IMR-90 (cell line): ENCODE data around the gene SLIT1. TPM values are rescaled to one million over a fixed set of nuclear protein-coding genes. Genes with fewer than 3 reads are reported as not detected.

ENCODE experiments used
- ATAC-seq: fragments of 200-7000 bp; cut with Tn5 transposase; 2 replicates; pipeline ENCODE4 v1.9.1; 2020; ENCODE audit warnings: low read depth, mild to moderate bottlenecking, moderate library complexity
- BruUV-seq: library from RNA; stranded (reverse); fragments of 400-500 nt; replicated peaks from 2 replicates; lab custom pipeline; 2021; lab: Mats Ljungman, UMichigan
- CTCF ChIA-PET: fragments of 300-600 bp; formaldehyde crosslinking; extraction: SDS; loops from one replicate; lab custom pipeline; 2021; ENCODE audit warnings: antibody characterized with exemption; lab: Yijun Ruan, JAX
- POLR2A ChIA-PET: fragments of 300-600 bp; sonication (Branson Sonifier 250); formaldehyde crosslinking; loops from one replicate; lab custom pipeline; 2022; ENCODE audit warnings: antibody characterized with exemption; ENCODE audit not compliant: unreplicated experiment; lab: Charles Lee
- DNase-seq: peaks from one replicate; pipeline ENCODE4 v3.0.0; 2013
- H2AFZ ChIP-seq: replicated peaks from 2 replicates; pipeline ENCODE3; 2013; ENCODE audit warnings: low read length, mild to moderate bottlenecking; ENCODE audit not compliant: poor library complexity
- H2AK5ac ChIP-seq: 2 replicates; pipeline ENCODE4 v1.6.1; 2013; ENCODE audit warnings: low read depth, low read length, inconsistent platforms
- H2AK9ac ChIP-seq: replicated peaks from 2 replicates; pipeline ENCODE3; 2013; ENCODE audit warnings: mild to moderate bottlenecking, low read depth, low read length, moderate library complexity; ENCODE audit not compliant: poor library complexity
- H2BK120ac ChIP-seq: 2 replicates; pipeline ENCODE4 v1.6.1; 2013; ENCODE audit warnings: low read depth, low read length, inconsistent platforms
- H2BK15ac ChIP-seq: 3 replicates; pipeline ENCODE4 v1.6.1; 2013; ENCODE audit warnings: low read depth, low read length, inconsistent platforms
- H2BK20ac ChIP-seq: 2 replicates; pipeline ENCODE4 v1.6.1; 2013; ENCODE audit warnings: low read depth, mild to moderate bottlenecking, inconsistent platforms, low read length, moderate library complexity
- H2BK5ac ChIP-seq: 2 replicates; pipeline ENCODE4 v1.6.1; 2013; ENCODE audit warnings: mild to moderate bottlenecking, low read depth, low read length, inconsistent platforms; ENCODE audit not compliant: poor library complexity, severe bottlenecking
- H3K14ac ChIP-seq: replicated peaks from 2 replicates; pipeline ENCODE4 v1.6.1; 2013; ENCODE audit warnings: low read depth, low read length, inconsistent platforms
- H3K18ac ChIP-seq: 2 replicates; pipeline ENCODE4 v1.6.1; 2013; ENCODE audit warnings: low read depth, low read length, control low read depth
- H3K23ac ChIP-seq: 2 replicates; pipeline ENCODE4 v1.6.1; 2013; ENCODE audit warnings: low read depth, low read length, inconsistent platforms
- H3K27ac ChIP-seq: 2 replicates; pipeline ENCODE4 v1.5.1; 2013; ENCODE audit warnings: mild to moderate bottlenecking, control low read depth, low read length; ENCODE audit not compliant: insufficient read depth
- H3K27me3 ChIP-seq: 2 replicates; pipeline ENCODE4 v1.6.1; 2013; ENCODE audit warnings: low read length; ENCODE audit not compliant: control insufficient read depth, insufficient read depth
- H3K36me3 ChIP-seq: 2 replicates; pipeline ENCODE4 v1.6.1; 2013; ENCODE audit warnings: low read length, mixed read lengths; ENCODE audit not compliant: control insufficient read depth, insufficient read depth
- H3K4ac ChIP-seq: 2 replicates; pipeline ENCODE4 v1.6.1; 2013; ENCODE audit warnings: low read depth, low read length, inconsistent platforms
- H3K4me1 ChIP-seq: 2 replicates; pipeline ENCODE4 v1.6.1; 2013; ENCODE audit warnings: low read length, mixed read lengths; ENCODE audit not compliant: control insufficient read depth, insufficient read depth
- H3K4me2 ChIP-seq: 2 replicates; pipeline ENCODE4 v1.6.1; 2013; ENCODE audit warnings: low read depth, mild to moderate bottlenecking, control low read depth, low read length, moderate library complexity
- H3K4me3 ChIP-seq: 2 replicates; pipeline ENCODE4 v1.5.1; 2013; ENCODE audit warnings: low read depth, mild to moderate bottlenecking, control low read depth, low read length, moderate library complexity; ENCODE audit not compliant: insufficient read depth
- H3K56ac ChIP-seq: 2 replicates; pipeline ENCODE4 v1.6.1; 2013; ENCODE audit warnings: low read length, inconsistent platforms; ENCODE audit not compliant: insufficient read depth; ENCODE audit errors: extremely low read depth
- H3K79me1 ChIP-seq, 2 experiments: 2 replicates each; pipeline ENCODE4 v1.6.1; 2013; ENCODE audit warnings: low read length in 2 of 2, inconsistent platforms in 1 of 2, low read depth in 1 of 2
- H3K9ac ChIP-seq: 2 replicates; pipeline ENCODE4 v1.6.1; 2013; ENCODE audit warnings: low read depth, low read length, control low read depth
- H3K9me1 ChIP-seq: 2 replicates; pipeline ENCODE4 v1.6.1; 2013; ENCODE audit warnings: low read length, inconsistent platforms; ENCODE audit not compliant: insufficient read depth
- H3K9me3 ChIP-seq: 2 replicates; pipeline ENCODE4 v1.6.1; 2013; ENCODE audit warnings: low read length; ENCODE audit not compliant: control insufficient read depth, insufficient read depth
- H4K20me1 ChIP-seq: 2 replicates; pipeline ENCODE4 v1.6.1; 2013; ENCODE audit warnings: low read length, inconsistent platforms; ENCODE audit not compliant: insufficient read depth
- H4K5ac ChIP-seq: 2 replicates; pipeline ENCODE4 v1.6.1; 2013; ENCODE audit warnings: mild to moderate bottlenecking, low read depth, low read length, control low read depth
- H4K8ac ChIP-seq, 2 experiments: 2 replicates each; pipeline ENCODE4 v1.6.1; 2013; ENCODE audit warnings: low read depth in 2 of 2, low read length in 2 of 2, control low read depth in 1 of 2, inconsistent platforms in 1 of 2
- H4K91ac ChIP-seq: 2 replicates; pipeline ENCODE4 v1.6.1; 2013; ENCODE audit warnings: low read depth, low read length, inconsistent platforms; ENCODE audit not compliant: insufficient read depth
- FOS ChIP-seq: fragments of 150-350 bp; IDR thresholded peaks from 2 replicates; pipeline ENCODE4 v1.6.1; 2016; ENCODE audit warnings: low read depth, low read length
- SMC3 ChIP-seq: fragments of 150-350 bp; IDR thresholded peaks from 2 replicates; pipeline ENCODE4 v1.6.1; 2016; ENCODE audit warnings: low read depth, mild to moderate bottlenecking, antibody characterized with exemption, low read length, moderate library complexity
- WGBS, 2 experiments: methylation state at CpG; one replicate each; pipeline versions ENCODE4 v1.1.5 to v1.1.7; 2013; ENCODE audit warnings: missing lambda C conversion rate in 2 of 2; ENCODE audit not compliant: insufficient read length in 1 of 2; ENCODE audit errors: extremely low coverage in 2 of 2; 5-methylcytosine and 5-hydroxymethylcytosine counted together
- dilution Hi-C: fragments of 300-500 bp; cut with HindIII; formaldehyde crosslinking; loops from one replicate; pipeline ENCODE4 v1.14.3; 2018; ENCODE audit warnings: low sequenced_read_pairs; ENCODE audit not compliant: unreplicated experiment
- in situ Hi-C: fragments of 300-500 bp; cut with MboI; formaldehyde crosslinking; loops from 3 replicates; pipeline ENCODE4 v1.14.3; 2019; ENCODE audit warnings: low sequenced_read_pairs, inconsistent platforms, mixed read lengths
- intact Hi-C: fragments of 100-400 bp; cut with micrococcal nuclease; formaldehyde crosslinking; loops from 2 replicates; pipeline ENCODE4 v1.10.0; 2022
- polyA plus RNA-seq, 3 experiments: library from polyadenylated mRNA; depleted of rRNA; stranded (reverse); fragments of >200 nt; gene quantifications; 2 replicates each; pipeline ENCODE4 v1.2.3, GENCODE V29; 2012; ENCODE audit warnings: low replicate concordance in 1 of 3
- total RNA-seq: library from RNA; depleted of rRNA; stranded (reverse); fragments of >200 nt; gene quantifications from 2 replicates; pipeline ENCODE4 v1.2.3, GENCODE V29; 2012
- TF ChIP-seq, protein P1 (sequence below): fragments of 150-350 bp; IDR thresholded peaks from 2 replicates; pipeline ENCODE4 v1.6.1; 2017; ENCODE audit warnings: mild to moderate bottlenecking, antibody characterized with exemption, low read length, low read depth

The SLIT1 gene
- total and polyA plus RNA-seq, 2 of the 4 experiments (the other 2 are of a cell fraction) = under 0.01 TPM

GRCh38 chr10:97040706-97041105 lies 145.1 kb downstream of the SLIT1 start:
- no peak for ATAC-seq
- CTCF ChIA-PET = no interaction called here

More at GRCh38 chr10:97040706-97041105, 145.1 kb downstream of the SLIT1 start:
- no peaks in the 10 kb centered on the region; the same call in 1 of the 2 replicates for H3K9me1 ChIP-seq
- no peak for DNase-seq
- WGBS, 2 experiments = no CpG with 5 or more reads among the region's 8 CpGs
- H3K9me3 ChIP-seq = 0 out of 2 replicates have a peak, but pooled peaks cover 2% of the 10 kb centered on the region
- H3K27me3 ChIP-seq = peaks cover 21% of the 10 kb centered on the region
- peaks cover 5% of the 10 kb centered on the region; the same call in 1 of the 2 replicates for H4K20me1 ChIP-seq
- H2BK15ac ChIP-seq = no peak overlapping the region
- no peak overlapping the region for H3K18ac ChIP-seq
- no peak overlapping the region for H3K4me3 ChIP-seq
- intact Hi-C loops (no loop called here), in situ Hi-C loops (no loop called here), dilution Hi-C loops (no loop called here)
- H3K4me1 ChIP-seq = peaks cover 5% of the 10 kb centered on the region; the same call in 1 of the 2 replicates
- no peaks in the 10 kb centered on the region for H3K79me1 ChIP-seq
- no peak overlapping the region for H2BK5ac ChIP-seq
- BruUV-seq = no TSS peak
- H3K36me3 ChIP-seq = no peaks in the 10 kb centered on the region
- H3K23ac ChIP-seq = no peak overlapping the region
- H3K4me2 ChIP-seq = no peak overlapping the region
- H2BK120ac ChIP-seq = no peak overlapping the region
- H2AK9ac ChIP-seq = no peak overlapping the region
- no peak overlapping the region for H4K5ac ChIP-seq
- no peak overlapping the region for H3K14ac ChIP-seq
- H4K91ac ChIP-seq = no peak overlapping the region
- H2AK5ac ChIP-seq = no peak overlapping the region
- POLR2A ChIA-PET = no interaction called here
- TF ChIP-seq, protein P1, sequence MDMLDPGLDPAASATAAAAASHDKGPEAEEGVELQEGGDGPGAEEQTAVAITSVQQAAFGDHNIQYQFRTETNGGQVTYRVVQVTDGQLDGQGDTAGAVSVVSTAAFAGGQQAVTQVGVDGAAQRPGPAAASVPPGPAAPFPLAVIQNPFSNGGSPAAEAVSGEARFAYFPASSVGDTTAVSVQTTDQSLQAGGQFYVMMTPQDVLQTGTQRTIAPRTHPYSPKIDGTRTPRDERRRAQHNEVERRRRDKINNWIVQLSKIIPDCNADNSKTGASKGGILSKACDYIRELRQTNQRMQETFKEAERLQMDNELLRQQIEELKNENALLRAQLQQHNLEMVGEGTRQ = no peak
- no peak for TF ChIP-seq FOS
- no peak for TF ChIP-seq SMC3
- H2AFZ ChIP-seq = no peak overlapping the region
- H3K4ac ChIP-seq = no peak overlapping the region
- H3K56ac ChIP-seq = no peak overlapping the region
- H3K9ac ChIP-seq = no peak overlapping the region
- H2BK20ac ChIP-seq = no peak overlapping the region
- no peak overlapping the region for H4K8ac ChIP-seq
- no peak overlapping the region for H3K27ac ChIP-seq
